Panc1 (cell line): ENCODE measurements around the gene CDHR2. TPM values are rescaled to one million over a fixed set of nuclear protein-coding genes. Genes with fewer than 3 reads are reported as not detected.

Experiments used
- ATAC-seq: fragments of 200-7000 bp; cut with Tn5 transposase; 2 replicates; pipeline ENCODE4 v1.9.1; 2020; ENCODE audit warnings: mild to moderate bottlenecking, moderate library complexity
- BruUV-seq: library from RNA; stranded (reverse); fragments of 400-500 nt; replicated peaks from 2 replicates; lab custom pipeline; 2021; lab: Mats Ljungman, UMichigan
- CTCF ChIA-PET: fragments of 300-600 bp; sonication (Branson Sonifier 250); formaldehyde crosslinking; loops from one replicate; lab custom pipeline; 2022; ENCODE audit warnings: antibody characterized with exemption; lab: Charles Lee
- POLR2A ChIA-PET: fragments of 300-600 bp; sonication (Branson Sonifier 250); formaldehyde crosslinking; loops from one replicate; lab custom pipeline; 2022; ENCODE audit warnings: antibody characterized with exemption; lab: Charles Lee
- DNase-seq: peaks from one replicate; pipeline ENCODE4 v3.0.0-alpha.2; 2010; ENCODE audit warnings: low read depth, low spot score
- H3K27ac ChIP-seq: 2 replicates; pipeline ENCODE4 v1.5.1; 2011; ENCODE audit warnings: mild to moderate bottlenecking, low read length, inconsistent platforms
- H3K27me3 ChIP-seq: fragments of 200-500 bp; sonication (Bioruptor generic); 2 replicates; pipeline ENCODE4 v1.6.0; 2014; ENCODE audit warnings: low read length, inconsistent platforms; ENCODE audit not compliant: control insufficient read depth, insufficient read depth
- H3K36me3 ChIP-seq: fragments of 200-500 bp; sonication (Bioruptor generic); 2 replicates; pipeline ENCODE4 v1.5.1; 2014; ENCODE audit warnings: inconsistent platforms, mild to moderate bottlenecking, low read length, moderate library complexity; ENCODE audit not compliant: control insufficient read depth, insufficient read depth
- H3K4me1 ChIP-seq: 2 replicates; pipeline ENCODE4 v1.5.1; 2011; ENCODE audit warnings: inconsistent platforms, mild to moderate bottlenecking, low read length, moderate library complexity; ENCODE audit not compliant: control insufficient read depth, insufficient read depth
- H3K4me3 ChIP-seq, 2 experiments: 2 replicates each; pipeline ENCODE4 v1.5.1; 2011 to 2012; ENCODE audit warnings: low read depth in 2 of 2, low read length in 2 of 2, mild to moderate bottlenecking in 2 of 2, inconsistent platforms in 1 of 2, moderate library complexity in 1 of 2
- H3K9me3 ChIP-seq: fragments of 200-500 bp; sonication (Bioruptor generic); 2 replicates; pipeline ENCODE4 v1.5.1; 2014; ENCODE audit warnings: low read depth, mild to moderate bottlenecking, inconsistent platforms, low read length, moderate library complexity; ENCODE audit not compliant: control insufficient read depth, insufficient read depth
- CTCF ChIP-seq: fragments of 450-650 bp; IDR thresholded peaks from 2 replicates; pipeline ENCODE4 v1.5.1; 2017; ENCODE audit warnings: mild to moderate bottlenecking
- POLR2AphosphoS5 ChIP-seq: IDR thresholded peaks from 2 replicates; pipeline ENCODE4 v1.6.1; 2012; ENCODE audit warnings: mild to moderate bottlenecking, low read depth, low read length, moderate library complexity
- REST ChIP-seq, 2 experiments: IDR thresholded peaks; 2 replicates each; pipeline ENCODE4 v1.6.1; 2011 to 2012; ENCODE audit warnings: low read depth in 2 of 2, control low read depth in 1 of 2, low read length in 1 of 2, mild to moderate bottlenecking in 1 of 2, moderate library complexity in 1 of 2; ENCODE audit not compliant: insufficient read depth in 1 of 2
- SIN3A ChIP-seq: IDR thresholded peaks from 2 replicates; pipeline ENCODE4 v1.6.1; 2012; ENCODE audit warnings: low read depth, mild to moderate bottlenecking, low read length, moderate library complexity, borderline replicate concordance; ENCODE audit not compliant: insufficient read depth
- TCF7L2 ChIP-seq: IDR thresholded peaks from 2 replicates; pipeline ENCODE4 v1.6.1; 2011; ENCODE audit warnings: mild to moderate bottlenecking, low read depth, low read length, inconsistent platforms
- in situ Hi-C: cut with HindIII; loops from 2 replicates; pipeline ENCODE4 v1.10.0; 2016; ENCODE audit warnings: low sequenced_read_pairs, low pct_unique_long_range_greater_than_20kb
- intact Hi-C: fragments of 100-400 bp; cut with micrococcal nuclease; formaldehyde crosslinking; loops from one replicate; pipeline ENCODE4 v1.10.0; 2022; ENCODE audit not compliant: unreplicated experiment
- total RNA-seq: library from RNA; stranded (reverse); gene quantifications from one replicate; pipeline ENCODE4 v1.2.1, GENCODE V29; 2021; ENCODE audit not compliant: unreplicated experiment

CDHR2 gene
- total RNA-seq, 1 experiment from 2014 or later = 0.72 TPM

GRCh38 chr5:176559683-176560082 is 10.5 kb downstream of the CDHR2 start:
- ChIA-PET CTCF (no interaction called here), POLR2A (no interaction called here)
- Histone ChIP-seq H3K4me3 (no peak overlapping the region), H3K4me1 (no peaks in the 10 kb centered on the region), H3K27me3 (no peaks in the 10 kb centered on the region), H3K9me3 (no peaks in the 10 kb centered on the region), H3K36me3 (no peaks in the 10 kb centered on the region), H3K27ac (no peak overlapping the region)
- intact Hi-C loops = no loop called here
- ATAC-seq (no peak), DNase-seq (no peak)
- in situ Hi-C loops = no loop called here
- no peak for TF ChIP-seq SIN3A
- TF ChIP-seq TCF7L2 = no peak
- no peak for TF ChIP-seq CTCF
- no peak for TF ChIP-seq POLR2AphosphoS5
- TF ChIP-seq REST (IDR thresholded peaks at IDR 0.05; ENCODE audit: insufficient read depth in 1 of 2, low read depth in 2 of 2, low read length in 1 of 2) = no peak
- BruUV-seq = no TSS peak

GRCh38 chr5:176560364-176560763 is 11.2 kb downstream of the CDHR2 start:
- DNase-seq = no peak
- no peaks in the 10 kb centered on the region for H3K27me3 ChIP-seq
- intact Hi-C loops (no loop called here), in situ Hi-C loops (no loop called here)
- TF ChIP-seq POLR2AphosphoS5 (no peak), REST (IDR thresholded peaks at IDR 0.05; ENCODE audit: insufficient read depth in 1 of 2, low read depth in 2 of 2, low read length in 1 of 2) (no peak), TCF7L2 (no peak), SIN3A (no peak), CTCF (no peak)
- ATAC-seq = no peak
- H3K4me3 ChIP-seq = no peak overlapping the region
- POLR2A ChIA-PET = interaction anchor here (0.6 kb wide), 1 partner anchor 41 kb away, joined by 3 read pairs; no protein-coding TSS in a partner anchor
- H3K4me1 ChIP-seq = no peaks in the 10 kb centered on the region
- CTCF ChIA-PET = no interaction called here
- H3K36me3 ChIP-seq = no peaks in the 10 kb centered on the region
- no TSS peak for BruUV-seq
- H3K27ac ChIP-seq = no peak overlapping the region
- H3K9me3 ChIP-seq = no peaks in the 10 kb centered on the region
